MCF 10A (cell line): ENCODE results near the gene QKI. TPM values are rescaled to one million over a fixed set of nuclear protein-coding genes. Genes with fewer than 3 reads are reported as not detected.

ENCODE experiments used
- BruUV-seq: library from RNA; stranded (reverse); fragments of 400-500 nt; replicated peaks from 2 replicates; lab custom pipeline; 2021; lab: Mats Ljungman, UMichigan
- CTCF ChIA-PET: fragments of 300-600 bp; sonication (Branson Sonifier 250); formaldehyde crosslinking; extraction: SDS; loops from one replicate; lab custom pipeline; 2021; ENCODE audit warnings: antibody characterized with exemption, inconsistent platforms; lab: Yijun Ruan, JAX
- POLR2A ChIA-PET: fragments of 300-600, 350-650 bp; sonication (Branson Sonifier 250); formaldehyde crosslinking; extraction: SDS; loops from one replicate; lab custom pipeline; 2020; ENCODE audit warnings: antibody characterized with exemption, inconsistent platforms; lab: Yijun Ruan, JAX
- DNase-seq: peaks from one replicate; pipeline ENCODE4 v3.0.0-alpha.2; 2018; ENCODE audit not compliant: unreplicated experiment
- H3K27ac Mint-ChIP-seq: one replicate; pipeline ENCODE4 v1.8.0; 2022; ENCODE audit warnings: mild to moderate bottlenecking, low read depth, mixed read lengths; ENCODE audit not compliant: unreplicated experiment
- H3K27me3 Mint-ChIP-seq: one replicate; pipeline ENCODE4 v1.8.0; 2022; ENCODE audit warnings: mixed read lengths; ENCODE audit not compliant: insufficient read depth, unreplicated experiment
- H3K36me3 Mint-ChIP-seq: one replicate; pipeline ENCODE4 v1.8.0; 2022; ENCODE audit warnings: mild to moderate bottlenecking, moderate library complexity, mixed read lengths; ENCODE audit not compliant: insufficient read depth, unreplicated experiment
- H3K4me1 Mint-ChIP-seq: one replicate; pipeline ENCODE4 v1.8.0; 2022; ENCODE audit warnings: mixed read lengths; ENCODE audit not compliant: insufficient read depth, unreplicated experiment
- H3K4me3 Mint-ChIP-seq: one replicate; pipeline ENCODE4 v1.8.0; 2022; ENCODE audit warnings: mild to moderate bottlenecking, moderate library complexity, mixed read lengths; ENCODE audit not compliant: unreplicated experiment
- H3K9me3 Mint-ChIP-seq: one replicate; pipeline ENCODE4 v1.8.0; 2022; ENCODE audit warnings: mixed read lengths; ENCODE audit not compliant: unreplicated experiment
- intact Hi-C: fragments of 100-400 bp; cut with micrococcal nuclease; formaldehyde crosslinking; loops from 2 replicates; pipeline ENCODE4 v1.14.1; 2022
- total RNA-seq: library from RNA; stranded (reverse); gene quantifications from 2 replicates; pipeline ENCODE4 v1.2.3, GENCODE V29; 2022
- TF ChIP-seq, protein P1 (sequence below): fragments of 200-600 bp; IDR thresholded peaks from one replicate; pipeline ENCODE4 v1.8.0; 2022; ENCODE audit warnings: antibody characterized with exemption, mild to moderate bottlenecking; ENCODE audit not compliant: unreplicated experiment

QKI gene
- total RNA-seq, 1 experiment from 2014 or later = 272 TPM

GRCh38 chr6:163393923-163394322 lies 20.6 kb upstream of the QKI start:
- Mint-ChIP-seq H3K27ac (no peak overlapping the region), H3K27me3 (no peaks in the 10 kb centered on the region), H3K36me3 (no peaks in the 10 kb centered on the region), H3K9me3 (no peaks in the 10 kb centered on the region), H3K4me1 (peaks cover 15% of the 10 kb centered on the region), H3K4me3 (no peak overlapping the region)
- CTCF ChIA-PET = interaction anchor here (0.6 to 1.0 kb wide), 2 partner anchors 18 to 33 kb away, joined by 3 to 5 read pairs; no protein-coding TSS in a partner anchor
- POLR2A ChIA-PET = interaction anchor here (1.0 kb wide), 1 partner anchor 18 kb away, joined by 4 read pairs; no protein-coding TSS in a partner anchor
- no TSS peak for BruUV-seq
- intact Hi-C loops = no loop called here
- TF ChIP-seq, protein P1, sequence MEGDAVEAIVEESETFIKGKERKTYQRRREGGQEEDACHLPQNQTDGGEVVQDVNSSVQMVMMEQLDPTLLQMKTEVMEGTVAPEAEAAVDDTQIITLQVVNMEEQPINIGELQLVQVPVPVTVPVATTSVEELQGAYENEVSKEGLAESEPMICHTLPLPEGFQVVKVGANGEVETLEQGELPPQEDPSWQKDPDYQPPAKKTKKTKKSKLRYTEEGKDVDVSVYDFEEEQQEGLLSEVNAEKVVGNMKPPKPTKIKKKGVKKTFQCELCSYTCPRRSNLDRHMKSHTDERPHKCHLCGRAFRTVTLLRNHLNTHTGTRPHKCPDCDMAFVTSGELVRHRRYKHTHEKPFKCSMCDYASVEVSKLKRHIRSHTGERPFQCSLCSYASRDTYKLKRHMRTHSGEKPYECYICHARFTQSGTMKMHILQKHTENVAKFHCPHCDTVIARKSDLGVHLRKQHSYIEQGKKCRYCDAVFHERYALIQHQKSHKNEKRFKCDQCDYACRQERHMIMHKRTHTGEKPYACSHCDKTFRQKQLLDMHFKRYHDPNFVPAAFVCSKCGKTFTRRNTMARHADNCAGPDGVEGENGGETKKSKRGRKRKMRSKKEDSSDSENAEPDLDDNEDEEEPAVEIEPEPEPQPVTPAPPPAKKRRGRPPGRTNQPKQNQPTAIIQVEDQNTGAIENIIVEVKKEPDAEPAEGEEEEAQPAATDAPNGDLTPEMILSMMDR = no peak
- DNase-seq = no peak

DNA sequence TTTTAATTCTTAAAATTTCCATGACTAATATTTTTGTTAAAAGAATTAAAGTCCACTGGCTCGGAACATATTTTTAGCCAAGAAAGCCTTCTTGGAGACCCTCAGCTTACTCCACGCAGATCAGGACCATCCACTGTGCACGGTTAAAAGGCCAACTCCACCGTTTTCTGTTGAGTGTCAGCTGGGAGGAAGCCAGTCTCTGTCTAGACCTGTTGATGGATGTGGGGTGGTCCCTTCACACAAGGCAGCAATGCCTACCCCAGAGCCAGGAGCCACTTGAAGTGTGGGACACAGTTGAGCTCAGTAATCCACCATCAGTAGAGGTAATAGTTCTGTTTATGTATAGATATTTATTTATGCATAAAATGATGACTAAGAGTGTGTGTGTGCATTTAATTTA lies 19.9 kb upstream of the QKI start:
- TF ChIP-seq, protein P1 = no peak
- Mint-ChIP-seq H3K36me3 (no peaks in the 10 kb centered on the region), H3K27ac (no peak overlapping the region), H3K27me3 (no peaks in the 10 kb centered on the region), H3K9me3 (no peaks in the 10 kb centered on the region), H3K4me1 (peaks cover 15% of the 10 kb centered on the region), H3K4me3 (no peak overlapping the region)
- CTCF ChIA-PET = interaction anchor here (1.0 kb wide), 1 partner anchor 17 kb away, joined by 5 read pairs; no protein-coding TSS in a partner anchor
- no TSS peak for BruUV-seq
- intact Hi-C loops = no loop called here
- no peak for DNase-seq
- POLR2A ChIA-PET = interaction anchor here (1.0 to 1.2 kb wide), 2 partner anchors 10 to 18 kb away, joined by 3 to 4 read pairs; no protein-coding TSS in a partner anchor

- Mint-ChIP-seq H3K27ac (no peak overlapping the region), H3K4me1 (peaks cover 15% of the 10 kb centered on the region), H3K4me3 (no peak overlapping the region), H3K27me3 (no peaks in the 10 kb centered on the region), H3K9me3 (no peaks in the 10 kb centered on the region), H3K36me3 (no peaks in the 10 kb centered on the region)
- ChIA-PET POLR2A (interaction anchor here (1.2 kb wide), 1 partner anchor 9 kb away, joined by 3 read pairs; no protein-coding TSS in a partner anchor), CTCF (interaction anchor here (1.1 kb wide), 1 partner anchor 1783 kb away, joined by 3 read pairs; no protein-coding TSS in a partner anchor)
- intact Hi-C loops = no loop called here
- no peak for DNase-seq
- BruUV-seq = no TSS peak
- TF ChIP-seq, protein P1 = no peak
Observed at GRCh38 chr6:163395122-163395830, 19.2 kb upstream of the QKI start.

DNA sequence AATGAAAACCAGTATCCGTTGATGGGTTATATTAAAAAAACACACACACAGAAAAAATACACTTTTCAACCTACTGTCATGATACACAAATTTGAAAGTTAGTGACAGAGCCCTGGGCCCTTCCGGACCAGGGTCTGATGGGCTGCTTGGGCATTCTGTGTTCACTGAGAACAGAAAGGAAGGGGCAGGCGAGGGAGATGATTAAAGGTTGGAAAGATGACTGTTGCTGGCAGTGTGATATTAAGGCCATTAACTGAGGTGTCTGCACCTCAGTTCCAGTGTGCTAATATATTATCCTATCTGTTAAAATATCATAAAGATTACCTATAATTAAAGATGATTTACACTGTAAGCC lies 18.7 kb upstream of the QKI start:
- BruUV-seq = no TSS peak
- DNase-seq = no peak
- H3K4me3 Mint-ChIP-seq = no peak overlapping the region
- peaks cover 15% of the 10 kb centered on the region for H3K4me1 Mint-ChIP-seq
- H3K9me3 Mint-ChIP-seq = no peaks in the 10 kb centered on the region
- TF ChIP-seq, protein P1 = no peak
- H3K27me3 Mint-ChIP-seq = no peaks in the 10 kb centered on the region
- no peak overlapping the region for H3K27ac Mint-ChIP-seq
- intact Hi-C loops = no loop called here
- no peaks in the 10 kb centered on the region for H3K36me3 Mint-ChIP-seq
- ChIA-PET CTCF (interaction anchor here (1.0 to 1.1 kb wide), 2 partner anchors 11 to 1782 kb away, joined by 3 read pairs; no protein-coding TSS in a partner anchor), POLR2A (interaction anchor here (1.2 kb wide), 1 partner anchor 9 kb away, joined by 3 read pairs; no protein-coding TSS in a partner anchor)
